Kidney (tissue), 14 donors: ENCODE measurements around the gene SLC38A9. TPM values are rescaled to one million over a fixed set of nuclear protein-coding genes. Genes with fewer than 3 reads are reported as not detected.

ENCODE experiments used
- DNase-seq, 5 donors: peaks; one replicate each; pipeline ENCODE4 v3.0.0-alpha.2; 2013 to 2020
- FAIRE-seq: peaks from 2 replicates; lab custom pipeline; 2012; peaks lifted over from hg19 to GRCh38; lab: Jason Lieb, UNC
- H3K27ac ChIP-seq, 2 donors: one replicate each; pipeline ENCODE4 v1.7.0; 2013; ENCODE audit warnings: low read depth in 2 of 2, low read length in 2 of 2, inconsistent platforms in 1 of 2
- H3K27me3 ChIP-seq: one replicate; pipeline ENCODE4 v1.7.1; 2013; ENCODE audit warnings: low read length, inconsistent platforms; ENCODE audit not compliant: control insufficient read depth, insufficient read depth
- H3K36me3 ChIP-seq, 3 donors: one replicate each; pipeline versions ENCODE4 v1.7.0 to v1.7.1; 2013; ENCODE audit warnings: low read length in 3 of 3, control low read depth in 1 of 3, inconsistent platforms in 1 of 3; ENCODE audit not compliant: insufficient read depth in 3 of 3, control insufficient read depth in 2 of 3
- H3K4me1 ChIP-seq, 3 donors: one replicate each; pipeline versions ENCODE4 v1.7.0 to v1.7.1; 2013; ENCODE audit warnings: low read length in 3 of 3, inconsistent platforms in 1 of 3, low read depth in 1 of 3; ENCODE audit not compliant: control insufficient read depth in 2 of 3, insufficient read depth in 2 of 3
- H3K4me3 ChIP-seq, 3 donors: one replicate each; pipeline versions ENCODE4 v1.7.0 to v1.8.1; 2013; ENCODE audit warnings: low read length in 3 of 3, control low read depth in 1 of 3, inconsistent platforms in 1 of 3
- H3K9ac ChIP-seq, 3 donors: one replicate each; pipeline versions ENCODE4 v1.7.0 to v1.7.1; 2013; ENCODE audit warnings: low read length in 3 of 3, control low read depth in 1 of 3, inconsistent platforms in 1 of 3
- H3K9me3 ChIP-seq, 3 donors: one replicate each; pipeline versions ENCODE4 v1.7.0 to v1.7.1; 2013; ENCODE audit warnings: low read length in 3 of 3, control low read depth in 1 of 3, inconsistent platforms in 1 of 3; ENCODE audit not compliant: control insufficient read depth in 2 of 3, insufficient read depth in 1 of 3
- CTCF ChIP-seq: IDR thresholded peaks from 3 replicates; pipeline ENCODE4 v1.5.1; 2012; ENCODE audit warnings: mild to moderate bottlenecking, moderate library complexity, borderline replicate concordance; ENCODE audit not compliant: insufficient read depth; ENCODE audit errors: extremely low read depth
- intact Hi-C: fragments of 100-400 bp; cut with DNase I; formaldehyde crosslinking; loops from one replicate; pipeline ENCODE4 v1.11.1; 2022
- polyA plus RNA-seq: library from polyadenylated mRNA; stranded (reverse); fragments of 350-450 nt; fragmentation: Illumina TruSeq; extraction: RNeasy Lipid Tissue Mini Kit (QIAGEN cat#74804); gene quantifications from one replicate; pipeline ENCODE4 v1.2.3, GENCODE V29; 2014; ENCODE audit warnings: low read depth, low replicate concordance; ENCODE audit not compliant: insufficient read depth
- total RNA-seq: library from RNA; stranded (reverse); fragmentation: NEBNext Ultra II Directional; extraction: Animal tissue kit (Norgen Biotek cat#: 25700); gene quantifications from one replicate; pipeline ENCODE4 v1.2.1, GENCODE V29; 2021
- donor health status: control.
- donor health status: control.
- donor health status: control.
- donor health status: control.
- donor health status: control.
- donor health status: DM: yes; HTN: yes; CAD: no.
- donor health status: Normal renal cell carcinoma (clear cell type).

SLC38A9 gene
- total and polyA plus RNA-seq, 2 donors from 2014 or later, result 5.8 to 24.8 TPM

GRCh38 chr5:55578771-55579170, 133.4 kb downstream of the SLC38A9 start:
- Histone ChIP-seq H3K27me3 (no peaks in the 10 kb centered on the region), H3K4me1 (peaks cover 0 to 4% (median 0%) of the 10 kb centered on the region in 3 donors), H3K9ac (no peak overlapping the region), H3K9me3 (no peaks in the 10 kb centered on the region), H3K36me3 (no peaks in the 10 kb centered on the region), H3K4me3 (no peak overlapping the region), H3K27ac (no peak overlapping the region)
- TF ChIP-seq CTCF, result no peak
- no peak for DNase-seq
- intact Hi-C loops, result no loop called here
- FAIRE-seq, result no peak

GRCh38 chr5:55577353-55578060, 134.6 kb downstream of the SLC38A9 start:
- intact Hi-C loops, result no loop called here
- no peak overlapping the region for H3K9ac ChIP-seq

GRCh38 chr5:55576661-55577060, 135.5 kb downstream of the SLC38A9 start:
- DNase-seq, result no peak
- no peaks in the 10 kb centered on the region for H3K9me3 ChIP-seq
- H3K9ac ChIP-seq, result no peak overlapping the region
- H3K27me3 ChIP-seq, result no peaks in the 10 kb centered on the region
- H3K36me3 ChIP-seq, result no peaks in the 10 kb centered on the region
- H3K4me3 ChIP-seq, result no peak overlapping the region
- H3K27ac ChIP-seq, result peak overlapping the region; percentile 2 to 50
- peaks cover 0 to 4% (median 0%) of the 10 kb centered on the region in 3 donors for H3K4me1 ChIP-seq
- no peak for TF ChIP-seq CTCF
- no peak for FAIRE-seq
- intact Hi-C loops, result no loop called here

More at GRCh38 chr5:55577353-55578060, 134.6 kb downstream of the SLC38A9 start:
- Histone ChIP-seq H3K4me1 (peaks cover 0 to 4% (median 0%) of the 10 kb centered on the region in 3 donors), H3K36me3 (no peaks in the 10 kb centered on the region), H3K9me3 (no peaks in the 10 kb centered on the region), H3K4me3 (no peak overlapping the region), H3K27me3 (no peaks in the 10 kb centered on the region), H3K27ac (peak overlapping the region in 1 of 2 donors; percentile 2)
- DNase-seq (peak in 1 of 5 donors; percentile 34), FAIRE-seq (no peak)
- no peak for TF ChIP-seq CTCF

Other genes starting within 250 kb of the SLC38A9 start
- 144 TPM for gene PLPP1, start 177.4 kb downstream of the SLC38A9 start, total RNA-seq
- 166 TPM for gene PLPP1, start 177.4 kb downstream of the SLC38A9 start, polyA plus RNA-seq
- gene DDX4, start 25.7 kb upstream of the SLC38A9 start, total RNA-seq, result not detected
- gene DDX4, start 25.7 kb upstream of the SLC38A9 start, polyA plus RNA-seq, result not detected
- 0.44 TPM for gene IL31RA, start 139.0 kb upstream of the SLC38A9 start, total RNA-seq
- not detected for gene IL31RA, start 139.0 kb upstream of the SLC38A9 start, polyA plus RNA-seq